Fibroblast of villous mesenchyme (primary cell): Measurements from ENCODE around the gene AXIN1. TPM values are rescaled to one million over a fixed set of nuclear protein-coding genes. Genes with fewer than 3 reads are reported as not detected.

Experiments used
- DNase-seq: peaks from one replicate; pipeline ENCODE4 v3.0.0-alpha.2; 2010; ENCODE audit warnings: low read depth
- H3K4me3 ChIP-seq: 2 replicates; pipeline ENCODE4 v1.5.1; 2011; ENCODE audit warnings: low read depth, mild to moderate bottlenecking, low read length
- CTCF ChIP-seq: IDR thresholded peaks from 2 replicates; pipeline ENCODE4 v1.5.1; 2012; ENCODE audit warnings: low read depth, mild to moderate bottlenecking, low read length; ENCODE audit not compliant: insufficient read depth
- total RNA-seq: library from RNA; depleted of rRNA; stranded (reverse); fragments of >200 nt; gene quantifications from 2 replicates; pipeline ENCODE4 v1.2.3, GENCODE V29; 2012

AXIN1 gene
- total RNA-seq = 14.5 and 16.4 TPM in 2 replicates

DNA sequence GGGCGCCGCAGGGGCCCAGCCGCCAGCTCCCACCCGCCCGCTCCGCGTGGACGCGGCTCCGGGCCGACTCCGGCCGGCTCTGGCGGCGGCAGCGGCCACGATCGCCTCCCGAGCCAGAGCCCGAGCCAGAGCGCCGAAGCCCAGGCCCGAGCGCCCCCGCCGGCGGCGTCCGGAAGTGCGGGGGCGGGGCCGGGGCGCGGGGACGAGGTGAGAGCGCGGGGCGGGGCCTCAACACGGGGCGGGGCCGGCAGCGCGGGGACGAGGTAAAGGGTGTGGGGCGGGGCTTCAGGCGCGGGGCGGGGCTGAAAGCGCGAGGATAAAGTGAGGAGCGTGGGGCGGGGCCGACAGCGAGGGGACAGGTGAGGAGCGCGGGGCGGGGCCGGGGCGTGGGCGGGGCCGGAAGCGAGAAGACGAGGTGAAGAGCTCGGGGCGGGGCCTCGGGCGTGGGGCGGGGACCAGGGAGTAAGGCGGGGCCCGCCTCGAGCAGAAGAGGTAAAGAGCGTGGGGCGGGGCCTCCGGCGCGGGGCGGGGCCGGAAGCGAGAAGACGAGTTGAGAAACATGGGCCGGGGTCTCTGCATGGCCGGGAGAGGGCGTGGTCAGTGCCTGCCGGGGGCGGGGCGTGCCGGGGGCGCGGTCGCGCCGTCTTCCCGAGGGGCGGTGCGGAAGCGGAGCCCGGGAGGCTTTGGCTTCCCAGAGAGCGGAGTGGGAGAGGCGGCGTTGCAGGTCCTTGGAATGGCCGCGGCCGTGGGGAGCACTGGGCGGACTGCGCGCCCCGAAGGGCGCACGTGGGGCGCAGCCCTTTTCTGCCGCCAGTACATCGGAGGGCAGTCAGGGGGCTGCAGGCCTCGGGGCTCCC, at the start of gene AXIN1:
AXIN1 (minus strand) TSS at position 177 of the 857 bp plus-strand sequence. CDS start 5,698 bp downstream, outside the sequence.
- H3K4me3 ChIP-seq = peak within 1 kb of the TSS; percentile 73
- DNase-seq = peak; percentile 98
- TF ChIP-seq CTCF = peak; percentile 37

DNA sequence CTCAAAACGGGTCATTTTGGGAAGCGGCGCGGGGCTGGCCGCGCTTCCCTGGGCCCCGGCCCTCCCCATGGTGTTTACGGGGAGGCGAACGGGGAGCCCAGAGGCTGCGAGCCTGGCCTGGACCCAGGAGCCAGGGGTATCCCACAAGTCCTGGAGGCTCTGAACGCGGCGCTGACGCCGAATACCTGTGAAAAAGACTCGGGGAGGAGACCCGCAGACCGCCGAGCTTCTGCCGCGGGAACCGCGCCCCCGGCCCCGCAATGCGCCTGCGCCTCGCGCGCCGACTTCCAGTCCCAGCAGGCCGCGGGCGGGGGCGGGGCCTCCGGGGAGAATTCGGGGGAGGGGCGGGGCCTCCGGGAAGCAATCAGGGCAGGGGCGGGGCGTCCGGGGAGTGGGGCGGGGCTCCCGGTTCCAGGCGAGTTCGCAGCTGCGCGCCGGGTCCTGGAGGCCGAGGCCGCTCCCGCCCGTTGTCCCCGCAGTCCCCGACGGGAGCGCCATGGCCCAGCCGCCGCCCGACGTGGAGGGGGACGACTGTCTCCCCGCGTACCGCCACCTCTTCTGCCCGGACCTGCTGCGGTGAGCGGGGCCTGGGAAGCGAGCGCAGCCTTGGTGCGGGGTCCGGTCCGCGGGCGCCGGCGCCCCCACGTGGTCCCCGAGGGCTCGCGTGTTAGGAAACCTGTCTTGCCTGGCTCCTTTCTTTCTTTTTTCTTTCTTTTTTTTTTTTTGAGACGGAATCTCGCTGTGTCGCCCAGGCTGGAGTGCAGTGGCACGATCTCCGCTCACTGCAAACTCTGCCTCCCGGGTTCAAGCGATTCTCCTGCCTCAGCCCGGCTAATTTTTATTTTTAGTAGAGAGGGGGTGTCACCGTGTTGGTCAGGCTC, 49.2 kb upstream of the AXIN1 start, which contains the start of gene DECR2:
DECR2 (plus strand) TSS at position 418 of the 881 bp plus-strand sequence; CDS start at position 497, 79 bp downstream.
- TF ChIP-seq CTCF = peak; percentile 31
- peak within 1 kb of the TSS; percentile 84 for H3K4me3 ChIP-seq
- DNase-seq = peak; percentile 94

GRCh38 chr16:400061-400591, 47.6 kb upstream of the AXIN1 start:
- DNase-seq = no peak
- H3K4me3 ChIP-seq = no peak overlapping the region

GRCh38 chr16:399340-400019, 47.0 kb upstream of the AXIN1 start:
- TF ChIP-seq CTCF = no peak
- H3K4me3 ChIP-seq = no peak overlapping the region
- no peak for DNase-seq

More at GRCh38 chr16:400061-400591, 47.6 kb upstream of the AXIN1 start:
- no peak for TF ChIP-seq CTCF

- no peak for DNase-seq
- no peak overlapping the region for H3K4me3 ChIP-seq
- no peak for TF ChIP-seq CTCF
These were observed 46.2 kb upstream of the AXIN1 start for GRCh38 chr16:398561-399339.
